HG03565 (cell line): ENCODE results near the gene WIZ.
"Not testable (repeated sequence)": the region's sequence is repeated elsewhere in the genome, so short reads cannot be mapped to it uniquely, and the experiment has no call there.

Experiments used
- ATAC-seq: cut with Tn5 transposase; IDR thresholded peaks from one replicate; pipeline ENCODE4 v1.9.1; 2021; ENCODE audit warnings: mild to moderate bottlenecking, moderate library complexity; ENCODE audit not compliant: unreplicated experiment

Gene WIZ

GRCh38 chr19:15411351-15411750, 38.4 kb downstream of the WIZ start:
- not testable (repeated sequence) for ATAC-seq

- no peak for ATAC-seq
These were observed 45.0 kb downstream of the WIZ start for GRCh38 chr19:15404780-15405211.

- ATAC-seq, result no peak
These were observed 45.5 kb downstream of the WIZ start for GRCh38 chr19:15404097-15404779.

- ATAC-seq, result no peak
These were observed 46.6 kb downstream of the WIZ start for GRCh38 chr19:15403151-15403531.

GRCh38 chr19:15402411-15403150, 47.2 kb downstream of the WIZ start:
- no peak for ATAC-seq

- no peak for ATAC-seq
These were observed 48.4 kb downstream of the WIZ start for GRCh38 chr19:15401397-15401710.

- no peak for ATAC-seq
These were observed 49.0 kb downstream of the WIZ start for GRCh38 chr19:15400521-15401396.

- ATAC-seq, result no peak
These were observed 50.1 kb downstream of the WIZ start for GRCh38 chr19:15399635-15400034.

GRCh38 chr19:15399234-15399515, 50.6 kb downstream of the WIZ start:
- ATAC-seq, result no peak

- ATAC-seq, result no peak
These were observed 51.1 kb downstream of the WIZ start for GRCh38 chr19:15398501-15399233.

GRCh38 chr19:15397782-15398181, 52.0 kb downstream of the WIZ start:
- no peak for ATAC-seq

GRCh38 chr19:15397236-15397635, 52.5 kb downstream of the WIZ start:
- ATAC-seq, result no peak

- no peak for ATAC-seq
These were observed 53.3 kb downstream of the WIZ start for GRCh38 chr19:15396436-15396835.

- ATAC-seq, result not testable (repeated sequence)
These were observed 54.5 kb downstream of the WIZ start for GRCh38 chr19:15395251-15395650.

- no peak for ATAC-seq
These were observed 55.3 kb downstream of the WIZ start for GRCh38 chr19:15394426-15394825.

GRCh38 chr19:15393963-15394362, 55.8 kb downstream of the WIZ start:
- no peak for ATAC-seq

GRCh38 chr19:15390814-15391213, 58.9 kb downstream of the WIZ start:
- no peak for ATAC-seq

GRCh38 chr19:15381864-15382263, 67.9 kb downstream of the WIZ start:
- ATAC-seq, result no peak

GRCh38 chr19:15381429-15381828, 68.3 kb downstream of the WIZ start:
- no peak for ATAC-seq

GRCh38 chr19:15379999-15380647, 69.6 kb downstream of the WIZ start:
- peak; percentile 13 for ATAC-seq
